ENCODE data around the gene PDLIM1.

PDLIM1 gene

GRCh38 chr10:95273393-95274312, 17.1 kb downstream of the PDLIM1 start:
- H3K27ac ChIP-seq = no peak overlapping the region
- H3K36me3 ChIP-seq = peaks cover 12 to 87% (median 56%) of the 10 kb centered on the region in 11 experiments
- H3K4me1 ChIP-seq = peaks cover 0 to 27% (median 24%) of the 10 kb centered on the region in 10 experiments; a peak in 17 of 20 replicates
- no peak overlapping the region for H3K4me2 ChIP-seq
- H3K4me3 ChIP-seq = no peak overlapping the region
- H4K20me1 ChIP-seq = peaks cover 0 to 69% (median 27%) of the 10 kb centered on the region in 11 experiments; a peak in 14 of 22 replicates
- no peaks in the 10 kb centered on the region for H3K27me3 ChIP-seq
- no peak overlapping the region for H3K9ac ChIP-seq
- TF ChIP-seq Cebpa-rat (IDR thresholded peaks at IDR 0.05) = no peak
- H3K9me3 ChIP-seq (replicated peaks in 1 of 11) = peaks cover 0 to 4% (median 0%) of the 10 kb centered on the region in 11 experiments; a peak in 1 of 22 replicates

DNA sequence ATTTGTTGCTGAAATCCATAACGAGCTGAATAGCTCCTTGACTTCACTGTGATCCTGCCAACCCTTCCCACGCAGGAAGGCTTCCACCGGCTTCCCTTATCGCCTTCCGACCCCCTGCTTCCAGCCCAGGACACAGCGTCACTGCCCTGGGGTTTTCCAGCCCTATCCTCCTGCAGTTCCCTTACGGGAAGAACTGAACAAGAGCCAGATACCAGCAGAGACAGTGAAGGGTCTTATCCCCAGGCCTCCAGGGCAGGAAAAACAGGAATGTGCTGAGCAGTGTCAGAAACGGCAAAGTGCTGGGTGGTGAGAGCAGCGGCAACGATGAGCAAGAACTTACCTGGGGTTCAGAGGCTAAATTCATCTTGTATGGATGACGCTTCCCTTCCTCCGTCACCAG, 22.4 kb downstream of the PDLIM1 start:
- no peak for TF ChIP-seq Cebpa-rat (IDR thresholded peaks at IDR 0.05)
- peaks cover 0 to 34% (median 9%) of the 10 kb centered on the region in 11 experiments; a peak in 9 of 22 replicates for H4K20me1 ChIP-seq
- no peaks in the 10 kb centered on the region for H3K9me3 ChIP-seq (replicated peaks in 1 of 11)
- no peak overlapping the region for H3K4me2 ChIP-seq
- H3K4me1 ChIP-seq = peaks cover 0 to 16% (median 0%) of the 10 kb centered on the region in 10 experiments; a peak in 5 of 20 replicates
- H3K36me3 ChIP-seq = peaks cover 27 to 96% (median 83%) of the 10 kb centered on the region in 11 experiments
- H3K27ac ChIP-seq = peak overlapping the region in 1 of 11 experiments; percentile 79; a peak in 1 of 22 replicates
- H3K4me3 ChIP-seq = no peak overlapping the region
- H3K27me3 ChIP-seq = no peaks in the 10 kb centered on the region
- H3K9ac ChIP-seq = no peak overlapping the region

DNA sequence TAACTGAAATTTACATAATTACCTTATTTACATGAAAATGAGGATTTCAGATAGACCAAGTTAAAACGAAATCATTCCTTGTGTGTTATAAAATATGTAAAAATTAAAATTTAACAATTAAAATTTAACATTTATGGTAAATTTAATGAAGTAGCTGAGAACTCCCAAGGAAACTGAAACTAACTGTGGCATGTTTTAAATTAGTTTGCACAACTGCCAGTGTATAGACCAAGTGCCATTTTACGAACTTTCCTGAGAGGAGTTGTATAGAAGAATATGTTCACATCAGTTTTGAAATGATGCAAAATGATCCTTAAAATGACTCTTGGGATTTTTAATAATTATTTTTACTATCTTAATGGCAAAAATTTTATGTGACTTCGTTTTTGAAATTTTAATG, 23.6 kb downstream of the PDLIM1 start:
- Histone ChIP-seq H3K27ac (peak overlapping the region in 1 of 11 experiments; percentile 79; a peak in 3 of 22 replicates), H3K27me3 (no peaks in the 10 kb centered on the region), H3K9me3 (replicated peaks in 1 of 11) (no peaks in the 10 kb centered on the region), H4K20me1 (peaks cover 0 to 22% (median under 1%) of the 10 kb centered on the region in 11 experiments; a peak in 6 of 22 replicates), H3K9ac (no peak overlapping the region), H3K4me3 (no peak overlapping the region), H3K4me2 (no peak overlapping the region), H3K4me1 (peaks cover 0 to 16% (median 0%) of the 10 kb centered on the region in 10 experiments; a peak in 6 of 20 replicates), H3K36me3 (peaks cover 32 to 97% (median 86%) of the 10 kb centered on the region in 11 experiments)
- TF ChIP-seq Cebpa-rat (IDR thresholded peaks at IDR 0.05) = no peak

GRCh38 chr10:95266674-95267095, 24.1 kb downstream of the PDLIM1 start:
- H3K36me3 ChIP-seq = peaks cover 32 to 99% (median 89%) of the 10 kb centered on the region in 11 experiments
- H3K27me3 ChIP-seq = no peaks in the 10 kb centered on the region
- no peak overlapping the region for H3K4me2 ChIP-seq
- no peak overlapping the region for H3K4me3 ChIP-seq
- no peak for TF ChIP-seq Cebpa-rat (IDR thresholded peaks at IDR 0.05)
- H4K20me1 ChIP-seq = peaks cover 0 to 17% (median 0%) of the 10 kb centered on the region in 11 experiments; a peak in 5 of 22 replicates
- H3K9ac ChIP-seq = peak overlapping the region in 2 of 11 experiments; percentile 11 to 49; a peak in 4 of 22 replicates
- no peaks in the 10 kb centered on the region for H3K9me3 ChIP-seq (replicated peaks in 1 of 11)
- peak overlapping the region in 7 of 11 experiments; percentile 3 to 79 (median 48); a peak in 9 of 22 replicates for H3K27ac ChIP-seq
- H3K4me1 ChIP-seq = peaks cover 0 to 16% (median 0%) of the 10 kb centered on the region in 10 experiments; a peak in 6 of 20 replicates

DNA sequence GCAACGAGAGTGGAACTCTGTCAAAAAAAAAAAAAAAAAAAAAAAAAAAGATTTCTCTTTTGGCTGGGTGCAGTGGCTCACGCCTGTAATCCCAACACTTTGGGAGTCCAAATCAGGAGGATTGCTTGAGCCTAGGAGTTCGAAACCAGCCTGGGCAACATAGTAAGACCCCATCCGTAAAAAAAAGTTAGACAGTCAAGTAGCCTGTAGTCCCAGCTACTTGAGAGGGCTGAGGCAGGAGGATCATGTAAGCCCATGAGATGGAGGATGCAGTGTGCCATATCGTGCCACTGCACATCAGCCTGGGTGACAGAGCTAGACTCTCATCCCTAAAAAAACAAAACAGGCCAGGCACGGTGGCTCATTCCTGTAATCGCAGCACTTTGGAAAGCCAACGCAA, 25.2 kb downstream of the PDLIM1 start:
- H3K27me3 ChIP-seq = no peaks in the 10 kb centered on the region
- peaks cover 0 to 13% (median 0%) of the 10 kb centered on the region in 11 experiments; a peak in 4 of 22 replicates for H4K20me1 ChIP-seq
- TF ChIP-seq Cebpa-rat (IDR thresholded peaks at IDR 0.05) = no peak
- peaks cover 32 to 99% (median 89%) of the 10 kb centered on the region in 11 experiments for H3K36me3 ChIP-seq
- H3K4me1 ChIP-seq = peaks cover 0 to 24% (median 0%) of the 10 kb centered on the region in 10 experiments; a peak in 7 of 20 replicates
- no peaks in the 10 kb centered on the region for H3K9me3 ChIP-seq (replicated peaks in 1 of 11)
- H3K27ac ChIP-seq = peak overlapping the region in 2 of 11 experiments; percentile 57 to 79; a peak in 2 of 22 replicates
- H3K9ac ChIP-seq = no peak overlapping the region
- H3K4me3 ChIP-seq = no peak overlapping the region
- no peak overlapping the region for H3K4me2 ChIP-seq

DNA sequence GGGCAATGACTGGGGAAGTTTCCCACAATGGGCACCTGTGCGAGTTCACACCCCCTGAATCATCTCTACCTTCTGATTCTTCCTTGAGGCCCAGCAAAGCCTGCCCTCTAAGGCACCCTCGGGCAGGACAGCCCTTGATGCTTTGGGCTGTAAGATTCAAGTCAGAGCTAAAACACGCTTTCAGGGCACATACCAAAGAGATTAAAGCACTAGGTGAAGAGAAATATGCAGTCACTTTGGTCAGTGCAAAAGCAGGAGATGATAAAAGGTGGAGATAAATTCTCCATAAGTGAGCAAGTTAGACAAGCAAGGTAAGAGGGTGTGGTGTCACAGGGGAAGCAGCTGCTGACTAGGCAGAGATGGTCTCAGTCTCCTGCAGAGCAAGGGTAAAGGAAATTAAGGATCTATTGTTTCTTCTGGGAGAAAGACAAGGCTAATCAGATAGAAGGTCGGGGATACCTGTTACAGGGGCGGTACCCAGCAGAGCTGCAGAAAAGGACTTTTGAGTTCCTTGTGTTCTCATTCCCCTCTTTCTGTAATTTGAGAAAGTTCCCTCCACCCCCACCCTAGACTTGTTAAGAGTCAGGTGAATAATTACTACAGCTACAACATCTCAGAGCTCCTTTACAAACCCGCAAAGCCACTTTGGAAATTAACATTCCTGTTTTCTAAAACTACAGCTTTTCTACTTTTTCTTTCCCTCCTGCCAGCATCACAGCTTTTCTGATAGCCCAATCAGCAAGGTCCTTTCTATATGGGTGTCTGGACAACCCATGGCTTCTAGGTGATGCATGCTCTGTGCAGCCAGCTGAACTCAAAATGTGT, 26.4 kb downstream of the PDLIM1 start:
- peaks cover 0 to 13% (median 0%) of the 10 kb centered on the region in 11 experiments; a peak in 2 of 22 replicates for H4K20me1 ChIP-seq
- no peak overlapping the region for H3K4me3 ChIP-seq
- peaks cover 0 to 31% (median 0%) of the 10 kb centered on the region in 10 experiments; a peak in 7 of 20 replicates for H3K4me1 ChIP-seq
- peak overlapping the region in 1 of 11 experiments; percentile 27; a peak in 2 of 22 replicates for H3K27ac ChIP-seq
- no peak overlapping the region; a peak in 1 of 22 replicates for H3K4me2 ChIP-seq
- peaks cover 32 to 99% (median 89%) of the 10 kb centered on the region in 11 experiments for H3K36me3 ChIP-seq
- peaks cover 0 to 7% (median 0%) of the 10 kb centered on the region in 11 experiments; a peak in 4 of 22 replicates for H3K9me3 ChIP-seq (replicated peaks in 1 of 11)
- no peaks in the 10 kb centered on the region for H3K27me3 ChIP-seq
- no peak for TF ChIP-seq Cebpa-rat (IDR thresholded peaks at IDR 0.05)
- H3K9ac ChIP-seq = no peak overlapping the region

- Histone ChIP-seq H3K4me2 (no peak overlapping the region), H3K36me3 (peaks cover 36 to 99% (median 89%) of the 10 kb centered on the region in 11 experiments), H3K27ac (no peak overlapping the region), H4K20me1 (peaks cover 0 to 13% (median 0%) of the 10 kb centered on the region in 11 experiments; a peak in 2 of 22 replicates), H3K4me1 (peaks cover 0 to 31% (median 0%) of the 10 kb centered on the region in 10 experiments; a peak in 7 of 20 replicates), H3K27me3 (no peaks in the 10 kb centered on the region), H3K4me3 (no peak overlapping the region), H3K9ac (no peak overlapping the region), H3K9me3 (replicated peaks in 1 of 11) (peaks cover 0 to 11% (median under 1%) of the 10 kb centered on the region in 11 experiments; a peak in 5 of 22 replicates)
- no peak for TF ChIP-seq Cebpa-rat (IDR thresholded peaks at IDR 0.05)
Observed at GRCh38 chr10:95263864-95264226, 27.0 kb downstream of the PDLIM1 start.

Measured in BLaER1 treated with 17β-estradiol and CSF1 and Interleukin-3, amounts not matched to agents 10 nM and 100 nM (cell line).